D341Med (cell line): ENCODE measurements around the gene PRKRIP1.
"Not testable (repeated sequence)": the region's sequence is repeated elsewhere in the genome, so short reads cannot be mapped to it uniquely, and the experiment has no call there.

ENCODE experiments used
- DNase-seq: peaks from one replicate; pipeline ENCODE4 v3.0.0; 2012; ENCODE audit warnings: low spot score

PRKRIP1 gene

DNA sequence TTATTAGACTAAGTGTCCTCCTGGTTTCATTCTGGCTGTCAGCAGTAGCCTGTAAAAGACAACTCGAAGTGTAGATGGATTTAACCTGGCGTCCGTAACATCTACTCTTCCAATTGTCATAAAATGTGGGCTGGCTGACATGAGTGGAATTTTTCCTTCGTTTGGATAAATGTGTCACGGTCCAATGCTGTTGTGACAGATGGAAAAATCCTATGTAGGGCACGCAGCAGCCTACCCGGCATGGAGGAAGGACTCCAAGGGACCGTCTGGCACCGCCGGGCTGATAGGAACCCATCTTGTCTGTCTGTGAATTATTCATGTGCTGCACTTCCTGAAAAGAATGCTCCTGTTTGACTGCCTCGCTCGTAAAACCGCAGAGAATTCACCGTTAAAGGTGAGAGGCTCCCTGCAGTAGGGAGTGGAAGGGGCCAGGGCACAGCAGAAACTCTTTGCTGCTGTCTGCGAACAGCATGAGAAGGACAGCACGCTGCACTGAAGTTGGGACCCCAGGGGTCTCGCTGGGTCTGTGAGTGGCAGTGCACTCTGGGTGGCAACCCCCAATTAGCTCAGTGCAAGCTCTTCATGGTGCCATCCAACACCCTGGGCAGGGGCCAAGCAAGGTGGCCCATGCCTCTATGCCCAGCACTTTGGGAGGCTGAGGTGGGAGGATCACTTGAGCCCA is 35.6 kb downstream of the PRKRIP1 start:
- peak; percentile 51 for DNase-seq

- no peak for DNase-seq
Measured at GRCh38 chr7:102432442-102433218, 36.5 kb downstream of the PRKRIP1 start.

DNA sequence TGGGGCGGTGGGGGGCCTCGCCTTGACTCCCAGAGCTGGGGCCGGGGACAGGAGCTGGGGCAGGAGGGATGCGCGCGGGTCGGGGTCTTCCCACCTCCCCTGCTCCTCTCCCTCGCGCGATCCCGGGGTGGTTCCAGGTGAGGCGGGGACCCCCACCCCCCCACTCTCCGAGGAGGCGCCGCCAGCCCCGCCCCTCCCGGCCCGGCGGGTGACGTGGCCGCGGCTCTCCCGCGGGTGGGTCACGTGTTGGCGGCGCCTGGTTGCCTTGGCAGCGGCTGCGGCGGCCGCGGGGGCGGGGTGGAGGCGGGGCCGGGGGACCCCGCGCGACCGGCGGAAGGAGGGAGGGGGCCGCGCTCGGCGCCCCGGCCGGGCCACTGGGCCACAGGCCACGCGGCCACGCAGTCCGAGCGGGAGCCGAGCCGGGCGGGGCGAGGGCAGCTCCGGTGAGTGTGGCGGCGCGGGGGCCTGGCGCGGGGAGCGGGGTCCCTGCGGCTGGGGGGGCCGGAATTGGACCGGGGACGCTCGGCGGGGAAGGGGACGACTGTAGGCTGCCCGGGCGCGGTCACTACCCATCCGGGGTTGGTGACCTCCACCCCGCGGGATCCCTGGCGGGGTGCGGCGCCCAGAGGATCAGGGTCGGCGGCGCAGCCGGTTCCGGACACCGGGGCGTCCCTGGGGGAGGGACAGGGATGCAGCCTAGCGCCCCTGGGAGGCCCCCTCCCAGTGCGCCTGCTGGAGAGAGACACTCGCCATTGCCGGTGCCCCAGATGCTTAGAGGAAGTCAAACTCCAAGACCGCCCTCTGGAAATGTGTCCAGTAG is 37.3 kb downstream of the PRKRIP1 start, which contains the start of gene ORAI2:
TSS of gene ORAI2 (plus strand) at position 357 of the 820 bp plus-strand sequence. CDS start 5,382 bp downstream, outside the sequence.
- DNase-seq, result peak; percentile 97

- peak; percentile 52 for DNase-seq
Measured at GRCh38 chr7:102434039-102434486, 37.9 kb downstream of the PRKRIP1 start.

DNA sequence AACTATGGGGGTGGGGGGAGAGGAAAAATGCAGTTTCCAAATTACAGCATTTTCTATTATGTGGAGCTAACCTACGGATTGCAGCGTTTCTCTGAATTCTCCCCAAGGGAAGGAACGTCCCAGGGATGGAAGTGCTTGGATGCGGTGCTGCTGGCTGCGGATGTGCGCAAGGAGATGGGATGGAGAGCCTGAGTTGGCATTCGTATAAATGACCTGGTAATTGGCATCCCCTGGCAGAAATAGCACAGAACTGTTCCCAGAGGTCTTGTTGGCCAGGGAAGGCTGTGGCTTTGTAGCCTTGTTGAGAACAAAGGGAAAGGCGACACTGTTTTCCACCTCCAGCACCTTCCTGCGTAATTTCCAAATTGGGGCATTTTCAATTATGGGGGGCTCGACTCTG is 40.0 kb downstream of the PRKRIP1 start:
- no peak for DNase-seq

DNA sequence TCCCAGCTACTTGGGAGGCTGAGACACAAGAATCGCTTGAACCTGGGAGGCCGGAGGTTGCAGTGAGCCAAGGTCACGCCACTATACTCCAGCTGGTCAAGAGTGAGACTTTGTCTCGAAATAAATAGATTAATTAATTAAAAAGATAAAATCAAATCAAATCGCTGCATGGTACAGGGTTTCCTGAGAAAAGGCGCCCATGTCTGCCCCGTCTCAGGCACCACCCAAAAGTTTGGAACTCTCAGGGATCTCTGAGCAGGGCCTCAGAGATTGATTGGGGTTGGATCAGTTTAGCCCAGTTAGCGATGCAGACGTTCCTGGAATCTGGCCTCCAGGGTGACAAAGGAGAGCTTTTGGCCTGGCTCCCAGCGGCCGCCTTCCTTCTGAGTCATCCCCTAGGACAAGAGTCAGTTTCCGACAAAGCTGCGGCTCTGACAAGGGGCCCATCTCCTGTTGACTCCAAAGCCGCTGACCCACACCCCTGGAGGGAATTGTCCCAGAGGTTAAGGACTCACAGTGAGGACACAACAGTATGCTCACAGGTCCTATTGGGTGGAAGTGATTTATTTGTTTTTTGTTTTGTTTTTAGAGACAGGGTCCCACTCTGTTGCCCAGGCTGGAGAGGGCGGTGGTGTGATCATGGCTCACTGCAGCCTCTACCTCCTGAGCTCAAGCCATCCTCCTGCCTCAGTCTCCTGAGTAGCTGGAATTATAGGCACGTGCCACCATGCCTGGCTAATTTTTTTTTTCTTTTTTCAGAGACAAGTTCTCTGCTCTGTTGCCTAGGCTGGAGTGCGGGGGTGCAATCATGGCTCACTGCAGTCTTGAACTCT is 44.0 kb downstream of the PRKRIP1 start:
- peak; percentile 14 for DNase-seq

GRCh38 chr7:102444961-102445673 is 49.0 kb downstream of the PRKRIP1 start:
- DNase-seq, result no peak

DNA sequence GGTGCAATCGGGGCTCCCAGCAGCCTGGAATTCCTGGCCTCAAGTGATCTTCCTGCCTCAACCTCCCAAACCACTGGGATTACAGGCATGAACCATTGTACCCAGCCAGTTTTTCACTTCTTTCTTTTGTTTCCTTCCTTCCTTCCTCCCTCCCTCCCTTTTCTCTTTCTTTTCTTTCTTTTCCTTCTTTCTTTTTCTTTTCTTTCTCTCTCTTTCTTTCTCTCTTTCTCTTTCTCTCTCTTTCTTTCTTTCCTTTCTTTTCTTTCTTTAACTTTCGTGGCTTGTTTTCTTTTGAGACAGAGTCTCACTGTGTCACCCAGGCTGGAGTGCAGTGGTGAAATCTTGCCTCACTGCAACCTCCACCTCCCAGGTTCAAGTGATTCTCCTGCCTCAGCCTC is 49.5 kb downstream of the PRKRIP1 start:
- DNase-seq, result no peak

DNA sequence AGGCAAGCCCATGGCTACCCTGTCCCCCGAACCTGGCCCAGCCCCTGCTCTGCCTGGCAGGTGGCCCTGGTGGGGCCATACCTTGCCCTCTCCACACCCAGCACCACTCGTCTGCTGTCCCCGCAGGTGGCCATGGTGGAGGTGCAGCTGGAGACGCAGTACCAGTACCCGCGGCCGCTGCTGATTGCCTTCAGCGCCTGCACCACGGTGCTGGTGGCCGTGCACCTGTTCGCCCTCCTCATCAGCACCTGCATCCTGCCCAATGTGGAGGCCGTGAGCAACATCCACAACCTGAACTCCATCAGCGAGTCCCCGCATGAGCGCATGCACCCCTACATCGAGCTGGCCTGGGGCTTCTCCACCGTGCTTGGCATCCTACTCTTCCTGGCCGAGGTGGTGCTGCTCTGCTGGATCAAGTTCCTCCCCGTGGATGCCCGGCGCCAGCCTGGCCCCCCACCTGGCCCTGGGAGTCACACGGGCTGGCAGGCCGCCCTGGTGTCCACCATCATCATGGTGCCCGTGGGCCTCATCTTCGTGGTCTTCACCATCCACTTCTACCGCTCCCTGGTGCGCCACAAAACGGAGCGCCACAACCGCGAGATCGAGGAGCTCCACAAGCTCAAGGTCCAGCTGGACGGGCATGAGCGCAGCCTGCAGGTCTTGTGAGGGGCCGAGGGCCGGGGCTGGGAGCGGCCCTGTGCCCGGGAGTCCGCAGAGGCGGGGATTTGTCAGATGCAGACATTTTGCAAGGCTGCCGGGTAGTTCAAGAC is 50.4 kb downstream of the PRKRIP1 start:
- DNase-seq, result no peak

DNA sequence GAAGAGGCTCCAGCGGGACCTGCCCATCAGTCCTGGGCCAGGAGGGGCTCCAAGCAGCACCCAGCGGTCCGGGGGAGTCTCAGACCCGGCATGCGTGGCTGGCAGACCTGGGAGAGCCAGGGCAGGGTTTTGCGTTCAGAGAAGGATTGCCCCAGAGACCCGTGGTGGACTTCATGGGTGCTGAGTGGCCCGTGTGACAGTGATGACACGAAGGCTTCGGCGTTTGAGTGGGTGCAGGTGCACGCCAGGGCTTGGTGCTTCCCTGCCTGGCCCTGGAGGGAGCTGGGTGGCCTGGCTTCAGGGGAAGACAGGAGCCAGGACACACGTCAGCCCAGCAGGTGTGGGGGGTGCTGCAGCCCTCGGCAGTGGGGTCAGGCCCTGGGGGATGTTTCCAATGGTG is 51.1 kb downstream of the PRKRIP1 start:
- no peak for DNase-seq

- DNase-seq, result no peak
Measured at GRCh38 chr7:102449136-102449535, 53.0 kb downstream of the PRKRIP1 start.

- DNase-seq, result peak; percentile 69
Measured at GRCh38 chr7:102450242-102450641, 54.1 kb downstream of the PRKRIP1 start.

GRCh38 chr7:102451371-102452054 is 55.4 kb downstream of the PRKRIP1 start:
- DNase-seq, result no peak

- no peak for DNase-seq
Measured at GRCh38 chr7:102452451-102452850, 56.3 kb downstream of the PRKRIP1 start.

DNA sequence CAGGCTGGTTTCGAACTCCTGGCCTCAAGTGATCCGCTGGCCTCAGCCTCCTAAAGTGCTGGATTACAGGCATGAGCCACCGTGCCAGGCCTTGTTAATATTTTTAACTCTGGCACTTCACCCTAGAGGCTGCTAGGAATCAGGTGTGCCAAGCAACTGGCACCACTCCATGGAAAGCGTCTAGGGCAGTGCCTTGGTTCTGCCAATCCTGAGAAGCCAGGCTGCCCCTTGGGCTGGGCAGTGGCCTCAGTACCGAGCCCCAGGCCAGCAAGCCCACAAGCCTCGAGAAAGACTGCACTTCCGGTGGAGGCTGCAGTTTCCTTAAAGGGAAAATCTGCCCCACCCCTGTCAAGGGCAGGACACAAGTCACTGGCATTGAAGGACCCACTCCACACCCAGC is 57.2 kb downstream of the PRKRIP1 start:
- no peak for DNase-seq

DNA sequence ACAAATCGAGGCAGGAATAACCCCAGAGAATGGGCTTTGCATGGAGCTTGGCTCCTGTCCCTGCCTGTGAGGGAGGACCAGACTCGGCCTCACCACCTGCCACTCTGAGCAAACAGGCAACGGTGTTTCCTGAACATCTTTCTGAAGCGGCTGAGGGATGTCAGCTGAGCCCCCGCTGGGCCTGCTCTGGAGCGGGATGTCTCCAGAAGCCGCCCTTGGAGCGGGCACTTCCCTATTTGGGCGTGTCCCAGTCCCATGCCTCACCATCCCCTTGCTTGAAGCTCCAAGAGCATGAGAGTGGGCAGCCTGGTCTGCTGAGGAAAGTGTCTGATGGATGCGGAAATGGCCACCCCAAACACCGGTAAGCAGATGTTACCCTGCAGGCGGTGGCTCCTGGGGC is 58.3 kb downstream of the PRKRIP1 start:
- no peak for DNase-seq

- not testable (repeated sequence) for DNase-seq
Measured at GRCh38 chr7:102454932-102455331, 58.8 kb downstream of the PRKRIP1 start.

DNA sequence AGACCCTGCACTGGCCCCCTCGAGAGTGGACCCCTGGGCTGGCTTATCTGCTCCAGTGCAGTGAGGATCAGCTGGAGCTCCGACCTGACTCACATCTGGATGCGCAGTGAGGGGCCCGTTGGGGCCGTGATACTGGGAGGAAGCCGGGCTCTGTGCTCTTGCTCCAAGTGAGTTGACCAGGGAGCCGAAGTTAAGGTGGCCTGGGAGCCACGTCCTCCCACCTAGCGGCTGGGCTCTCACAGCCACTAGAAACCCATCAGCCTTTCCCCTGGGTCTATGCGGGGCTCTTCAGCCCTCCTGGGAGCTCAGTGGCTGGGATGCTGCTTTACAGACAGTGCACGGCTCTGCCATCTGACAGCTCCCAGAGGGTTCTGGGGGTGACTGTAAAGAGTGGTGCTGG is 59.4 kb downstream of the PRKRIP1 start:
- no peak for DNase-seq

DNA sequence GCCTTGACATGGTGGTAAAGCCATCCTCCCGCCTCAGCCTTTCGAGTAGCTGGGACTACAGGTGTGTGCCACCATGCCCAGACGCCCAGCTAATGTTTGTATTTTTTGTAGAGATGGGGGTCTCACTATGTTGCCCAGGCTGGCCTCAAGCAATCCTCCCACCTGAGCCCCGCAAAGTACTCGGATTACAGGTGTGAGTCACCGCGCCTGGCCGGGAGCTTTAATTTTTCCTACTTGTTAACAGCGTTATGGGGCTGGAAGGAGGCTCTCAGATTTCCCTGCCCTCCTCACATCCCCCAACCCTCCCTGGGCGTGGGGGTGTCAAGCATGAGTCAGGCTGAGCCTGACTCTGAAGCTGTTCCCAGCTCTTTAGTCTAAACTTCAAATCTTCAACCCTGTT is 60.2 kb downstream of the PRKRIP1 start:
- DNase-seq, result no peak
